Measurements from ENCODE around the gene FMNL2. TPM values are rescaled to one million over a fixed set of nuclear protein-coding genes. Genes with fewer than 3 reads are reported as not detected.
A peak's percentile ranks its signal among the peaks of the same experiment; 100 is the strongest.

The FMNL2 gene
- total RNA-seq, 4 donors from 2014 or later, result 25.2 to 35.0 (median 27.4) TPM

- ATAC-seq, result no peak
- Histone ChIP-seq H3K27me3 (no peaks in the 10 kb centered on the region), H3K4me1 (peaks cover 0 to 24% (median 5%) of the 10 kb centered on the region in 3 donors), H3K36me3 (peaks cover 0 to 42% of the 10 kb centered on the region in 2 donors), H3K9me3 (no peaks in the 10 kb centered on the region), H3K4me3 (no peak overlapping the region), H3K27ac (peak overlapping the region in 3 of 4 donors; percentile 30 to 52 (median 36))
- TF ChIP-seq CTCF (IDR thresholded peaks at IDR 0.05) (no peak), POLR2A (IDR thresholded peaks at IDR 0.05) (no peak), POLR2AphosphoS5 (IDR thresholded peaks at IDR 0.05) (peak; percentile 4)
- 24 to 47% methylated on average over 7 to 8 of the region's 9 CpGs for WGBS, 2 donors (ENCODE audit: low coverage in 1 of 2)
Measured at GRCh38 chr2:152647552-152647951, 312.6 kb downstream of the FMNL2 start.

GRCh38 chr2:152648336-152648735 is 313.4 kb downstream of the FMNL2 start:
- Histone ChIP-seq H3K27me3 (no peaks in the 10 kb centered on the region), H3K9me3 (no peaks in the 10 kb centered on the region), H3K27ac (peak overlapping the region in 3 of 4 donors; percentile 30 to 52 (median 36)), H3K4me1 (peaks cover 0 to 24% (median 5%) of the 10 kb centered on the region in 3 donors), H3K36me3 (peaks cover 0 to 34% of the 10 kb centered on the region in 2 donors), H3K4me3 (no peak overlapping the region)
- 14 to 21% methylated on average over 2 of the region's 2 CpGs for WGBS, 2 donors (ENCODE audit: low coverage in 1 of 2)
- peak in 3 of 4 experiments; percentile 11 to 41 (median 21) for TF ChIP-seq CTCF (IDR thresholded peaks at IDR 0.05)
- TF ChIP-seq POLR2AphosphoS5 (IDR thresholded peaks at IDR 0.05), result no peak
- ATAC-seq, result no peak

GRCh38 chr2:152649997-152650396 is 315.0 kb downstream of the FMNL2 start:
- 78 to 82% methylated on average over 1 of the region's 1 CpG for WGBS, 2 donors (ENCODE audit: low coverage in 1 of 2)
- H3K9me3 ChIP-seq, result no peaks in the 10 kb centered on the region
- H3K27ac ChIP-seq, result no peak overlapping the region
- no peak for ATAC-seq
- peaks cover 0 to 34% of the 10 kb centered on the region in 2 donors for H3K36me3 ChIP-seq
- H3K4me1 ChIP-seq, result peaks cover 0 to 24% (median 5%) of the 10 kb centered on the region in 3 donors
- no peak overlapping the region for H3K4me3 ChIP-seq
- TF ChIP-seq POLR2A (IDR thresholded peaks at IDR 0.05) (no peak), POLR2AphosphoS5 (IDR thresholded peaks at IDR 0.05) (no peak), EP300 (IDR thresholded peaks at IDR 0.05) (no peak), CTCF (IDR thresholded peaks at IDR 0.05) (no peak)
- no peaks in the 10 kb centered on the region for H3K27me3 ChIP-seq

GRCh38 chr2:152650768-152651371 is 315.9 kb downstream of the FMNL2 start:
- 88 to 90% methylated on average over 5 to 6 of the region's 6 CpGs for WGBS, 2 donors (ENCODE audit: low coverage in 1 of 2)
- Histone ChIP-seq H3K4me3 (no peak overlapping the region), H3K27me3 (no peaks in the 10 kb centered on the region), H3K4me1 (peaks cover 0 to 24% (median 5%) of the 10 kb centered on the region in 3 donors), H3K27ac (no peak overlapping the region), H3K36me3 (peaks cover 0 to 34% of the 10 kb centered on the region in 2 donors), H3K9me3 (no peaks in the 10 kb centered on the region)
- TF ChIP-seq POLR2AphosphoS5 (IDR thresholded peaks at IDR 0.05) (no peak), POLR2A (IDR thresholded peaks at IDR 0.05) (no peak), EP300 (IDR thresholded peaks at IDR 0.05) (no peak), CTCF (IDR thresholded peaks at IDR 0.05) (no peak)
- ATAC-seq, result no peak

- Histone ChIP-seq H3K4me3 (no peak overlapping the region), H3K4me1 (peaks cover 0 to 18% (median 5%) of the 10 kb centered on the region in 3 donors), H3K36me3 (peaks cover 1 to 44% of the 10 kb centered on the region in 2 donors), H3K27me3 (no peaks in the 10 kb centered on the region), H3K27ac (no peak overlapping the region), H3K9me3 (no peaks in the 10 kb centered on the region)
- ATAC-seq, result no peak
- no peak for TF ChIP-seq POLR2A (IDR thresholded peaks at IDR 0.05)
- 50 to 62% methylated on average over 1 to 2 of the region's 2 CpGs for WGBS, 2 donors (ENCODE audit: low coverage in 1 of 2)
Measured at GRCh38 chr2:152651834-152652233, 316.9 kb downstream of the FMNL2 start.
